Measurements from ENCODE around the gene FOS.

Gene FOS

GRCh38 chr14:75252254-75252837 lies 26.3 kb upstream of the FOS start:
- no peak for DNase-seq

DNA sequence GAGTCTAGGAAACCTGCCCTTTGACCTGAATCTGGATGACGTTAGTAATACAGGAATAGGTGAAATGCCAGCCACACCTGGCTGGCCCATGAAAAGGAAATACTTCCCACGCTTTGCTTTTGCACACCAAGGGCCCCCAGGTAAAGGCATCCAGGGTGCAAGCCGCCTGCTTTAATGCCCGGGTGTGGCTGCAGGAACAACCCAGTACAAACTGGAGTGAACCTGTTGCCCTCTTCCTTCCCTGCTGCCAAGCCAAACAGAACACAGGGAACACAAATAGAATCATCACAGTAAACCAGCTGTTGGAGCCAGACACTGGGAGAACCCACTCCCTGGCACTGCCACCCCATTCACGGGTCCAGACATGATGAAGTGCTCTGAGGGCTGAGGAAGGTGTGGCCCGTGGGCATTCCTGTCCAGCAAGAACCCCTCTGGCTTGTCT lies 24.2 kb upstream of the FOS start:
- no peak for DNase-seq

DNA sequence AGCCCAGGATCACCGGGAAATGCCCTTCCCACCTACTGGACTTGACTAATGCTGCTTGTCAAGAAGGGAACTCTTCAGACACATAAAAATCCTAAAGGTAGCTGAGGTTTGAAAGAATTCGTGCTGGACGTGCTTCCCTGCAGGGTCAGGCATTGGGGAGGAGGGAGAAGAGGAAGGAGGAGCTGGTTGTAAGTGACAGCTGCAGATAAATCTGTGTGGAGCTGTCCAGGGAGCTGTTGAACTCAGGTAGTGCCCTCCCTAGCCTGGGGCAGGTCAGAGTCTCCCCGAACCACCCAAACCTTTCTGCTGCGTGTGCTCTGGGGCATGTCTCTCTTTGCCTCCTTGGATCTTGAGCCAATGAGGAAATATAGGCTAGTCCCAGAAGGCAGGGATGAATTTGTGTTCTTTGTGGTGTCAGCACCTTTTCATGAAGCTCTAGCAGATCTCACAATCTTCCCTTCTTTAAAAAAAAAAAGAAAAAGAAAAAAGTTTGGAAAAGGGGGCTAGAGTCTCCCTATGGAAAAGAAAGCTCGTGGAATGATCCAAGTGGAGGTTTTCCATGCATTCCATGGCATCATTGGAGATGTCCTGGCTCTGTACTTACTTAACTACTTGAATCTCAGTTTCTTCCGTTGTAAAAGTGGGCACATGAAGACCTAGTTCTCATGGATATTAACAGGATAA lies 23.6 kb upstream of the FOS start:
- no peak for DNase-seq

- no peak for DNase-seq
Observed at GRCh38 chr14:75258079-75258802, 20.4 kb upstream of the FOS start.

DNA sequence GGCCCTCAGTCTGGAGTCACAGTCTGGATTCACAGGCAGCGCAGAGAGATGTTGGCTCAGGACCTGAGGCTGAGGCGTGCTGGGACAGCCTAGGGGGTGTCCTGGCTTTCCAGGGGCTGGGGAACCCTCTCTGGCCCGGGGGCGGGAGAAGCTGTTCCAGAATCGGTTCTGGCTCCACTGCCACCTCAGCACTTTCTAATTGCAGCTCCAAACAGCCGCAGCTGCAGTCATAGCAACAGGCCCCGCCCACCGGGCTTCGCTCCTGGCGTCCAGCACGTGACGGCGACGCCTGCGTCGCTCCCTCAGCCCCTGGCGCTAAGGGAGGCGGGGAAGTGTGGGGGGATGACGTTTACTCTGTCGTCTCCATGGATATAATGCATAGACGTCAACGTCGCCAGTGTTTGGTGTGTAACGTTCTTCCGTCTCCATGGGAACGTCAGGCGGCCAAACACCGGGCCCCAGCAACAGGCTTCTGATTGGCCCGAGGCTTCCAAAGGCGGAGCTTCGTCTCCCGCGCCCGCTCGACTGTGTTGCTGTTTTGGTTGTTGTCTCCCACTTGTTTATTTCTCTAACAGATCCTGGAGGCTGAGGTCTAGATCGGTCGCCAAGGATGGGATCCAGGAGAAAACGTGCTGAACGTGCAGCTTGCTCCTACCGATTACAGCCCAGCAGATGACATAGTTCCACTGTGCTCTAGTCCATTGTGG lies 19.7 kb upstream of the FOS start:
- peak; percentile 99 for DNase-seq

DNA sequence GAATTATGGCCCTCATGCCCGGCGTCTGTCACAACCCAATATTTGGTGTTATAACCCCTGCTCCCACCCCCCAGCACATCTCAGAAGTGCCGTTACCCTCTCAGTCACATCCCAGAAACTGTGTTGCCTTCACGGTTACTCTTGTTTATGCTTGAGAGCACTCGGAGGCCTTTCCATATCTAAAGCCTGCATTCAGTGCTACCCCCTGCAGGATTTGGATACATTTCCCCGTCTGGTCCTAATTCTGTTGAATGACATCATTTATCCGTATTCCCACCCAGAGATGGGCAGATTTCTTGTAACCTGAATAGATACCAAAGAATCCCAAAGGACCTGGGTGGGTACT lies 19.1 kb upstream of the FOS start:
- DNase-seq, result no peak

DNA sequence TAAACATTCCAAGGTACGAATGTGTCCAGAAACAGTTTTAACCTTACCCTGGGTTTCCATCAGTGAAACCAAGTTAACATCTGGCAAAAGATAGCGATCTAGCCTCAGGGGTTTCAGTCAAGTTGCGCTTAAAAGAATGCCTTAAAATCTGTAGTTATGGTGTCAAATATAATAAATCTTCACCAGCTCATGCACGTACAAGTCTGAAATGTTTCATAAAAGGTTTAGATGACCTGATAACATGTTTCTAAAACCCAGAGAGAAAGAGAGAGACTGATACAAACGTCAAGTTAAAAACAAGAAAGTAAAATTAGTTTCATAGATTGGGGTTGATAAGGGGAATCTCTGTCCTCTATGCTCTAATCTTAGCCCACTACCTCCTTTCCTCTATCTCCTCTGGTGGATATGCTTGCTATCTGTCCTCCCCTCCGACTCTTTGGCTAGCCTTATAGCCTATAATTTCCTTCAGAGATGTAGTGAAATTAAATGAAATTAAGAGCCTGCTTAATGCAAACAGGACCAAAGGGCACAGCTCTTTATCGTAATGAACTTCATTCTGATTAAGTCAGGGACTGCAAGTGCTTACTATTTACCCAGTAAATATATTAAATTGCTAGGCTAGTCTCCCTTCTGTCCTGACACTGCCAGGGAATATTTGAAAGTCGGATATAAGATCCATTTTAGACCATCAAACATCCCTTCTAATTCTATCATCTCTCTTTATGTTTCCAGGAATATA lies 18.4 kb upstream of the FOS start:
- DNase-seq, result no peak

DNA sequence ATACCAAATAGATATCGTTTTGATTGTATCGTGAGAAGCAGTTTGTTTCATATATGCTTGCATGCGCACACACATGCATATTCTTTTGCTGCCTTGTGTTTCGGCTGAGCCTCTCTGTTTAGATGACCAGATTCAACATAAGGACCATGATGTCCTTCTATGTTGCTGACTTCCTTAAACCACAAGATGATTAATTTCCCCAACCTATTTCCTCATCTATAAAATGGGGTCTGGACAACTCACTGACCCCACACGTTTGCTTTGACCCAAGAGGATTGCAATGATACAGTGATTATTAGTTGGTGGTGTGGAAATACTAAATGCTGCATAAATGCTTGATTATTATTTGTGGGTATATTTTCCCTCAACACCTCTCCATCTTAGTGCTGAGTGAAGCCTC lies 16.8 kb upstream of the FOS start:
- no peak for DNase-seq

DNA sequence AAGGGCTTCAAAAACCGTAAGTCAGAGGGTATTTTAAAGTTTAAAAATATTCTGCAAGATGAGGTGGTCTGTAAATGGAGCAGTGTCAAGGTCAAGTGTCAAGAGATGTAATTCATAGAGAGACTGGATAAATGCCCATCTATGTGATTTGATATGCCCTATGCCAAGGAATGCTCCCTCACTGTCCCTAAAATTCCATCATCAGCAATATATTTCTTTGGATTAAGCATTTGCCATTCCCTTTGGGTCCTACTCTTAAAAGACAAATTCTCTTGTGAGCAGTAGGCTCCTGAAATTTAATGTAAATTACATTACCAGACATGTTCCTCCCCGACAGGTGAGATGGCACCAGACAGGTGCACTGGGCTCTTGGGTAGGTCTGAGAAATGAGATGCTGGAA lies 16.0 kb upstream of the FOS start:
- no peak for DNase-seq

DNA sequence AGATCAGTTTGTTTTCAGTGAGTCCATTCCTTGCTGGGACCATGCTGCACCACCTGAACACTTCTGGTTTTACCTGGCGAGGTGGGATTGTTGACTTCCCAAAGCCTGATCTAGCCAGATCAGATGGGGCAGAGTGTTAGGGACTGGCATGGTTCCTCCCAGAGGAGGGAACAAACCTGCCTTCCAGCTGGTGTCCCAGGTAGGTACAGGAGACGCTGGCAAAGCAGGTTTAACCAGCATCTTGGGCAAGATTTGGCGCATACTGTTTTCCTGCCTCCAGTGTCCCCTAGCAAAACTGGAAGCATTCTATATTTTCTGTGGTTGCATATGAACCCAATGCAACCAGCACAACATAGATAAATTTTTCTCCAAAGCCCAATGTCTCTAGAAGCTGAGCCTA lies 14.6 kb upstream of the FOS start:
- no peak for DNase-seq

- no peak for DNase-seq
Observed at GRCh38 chr14:75267141-75267721, 11.4 kb upstream of the FOS start.

DNA sequence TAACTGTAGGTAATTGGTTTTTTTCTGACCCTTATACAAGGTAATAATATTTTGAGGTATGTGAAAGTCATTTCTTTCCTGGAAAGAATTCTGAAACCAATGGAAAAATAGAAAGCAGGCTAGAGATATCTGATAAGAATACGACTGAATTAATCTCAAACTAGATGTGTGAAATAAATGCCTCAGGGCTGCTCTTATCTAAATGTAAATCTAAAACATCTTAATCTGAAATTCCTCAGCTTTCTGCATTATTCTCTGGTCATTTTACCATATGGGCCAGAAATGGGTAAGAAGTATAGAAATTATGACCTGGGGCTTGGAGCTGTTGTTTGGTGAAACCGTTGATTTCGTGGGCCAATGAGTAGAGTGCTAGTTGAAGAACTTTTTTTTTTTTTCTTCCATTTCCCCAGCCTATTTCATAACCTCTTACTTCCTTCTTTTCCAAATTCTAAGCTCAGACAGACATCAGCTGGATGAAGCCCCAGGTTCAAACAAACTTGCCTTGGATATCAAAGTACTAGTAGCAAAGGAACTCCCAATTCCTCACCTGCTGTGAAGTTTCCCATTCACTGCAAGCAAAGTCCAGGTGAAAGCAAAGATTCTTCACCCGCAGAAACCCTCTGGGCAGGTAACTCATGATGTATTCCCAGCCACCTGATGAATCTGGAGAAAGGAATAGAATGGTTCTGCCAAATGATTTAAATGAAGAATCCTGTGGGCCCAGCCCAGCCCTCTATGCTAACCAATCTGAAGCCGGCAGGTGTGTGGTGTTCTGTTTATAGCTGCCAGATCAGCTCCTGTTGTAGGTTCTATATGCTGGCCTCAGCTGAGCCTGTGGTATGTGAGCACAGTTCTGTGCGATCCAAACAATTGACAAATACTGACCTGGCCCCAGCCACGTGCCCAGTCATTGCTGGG lies 9.7 kb upstream of the FOS start:
- no peak for DNase-seq

DNA sequence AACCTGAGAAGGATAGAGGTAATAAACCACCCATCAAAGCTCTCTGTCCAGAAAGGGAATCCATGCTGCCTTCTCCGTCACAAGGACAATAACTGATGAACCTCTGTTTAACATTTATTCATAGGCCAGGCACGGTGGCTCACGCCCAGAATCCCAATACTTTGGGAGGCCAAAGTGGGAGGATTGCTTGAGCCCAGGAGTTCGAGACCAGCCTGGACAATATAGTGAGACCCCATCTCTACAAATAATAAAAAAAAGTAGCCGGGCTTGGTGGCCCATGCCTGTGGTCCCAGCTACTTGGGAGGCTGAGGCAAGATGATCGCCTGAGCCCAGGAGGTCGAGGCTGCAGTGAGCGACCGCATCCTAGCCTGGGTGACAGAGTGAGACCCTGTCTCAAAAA lies 7.1 kb upstream of the FOS start:
- DNase-seq, result no peak

GRCh38 chr14:75273272-75274049 lies 5.2 kb upstream of the FOS start:
- DNase-seq, result no peak

DNA sequence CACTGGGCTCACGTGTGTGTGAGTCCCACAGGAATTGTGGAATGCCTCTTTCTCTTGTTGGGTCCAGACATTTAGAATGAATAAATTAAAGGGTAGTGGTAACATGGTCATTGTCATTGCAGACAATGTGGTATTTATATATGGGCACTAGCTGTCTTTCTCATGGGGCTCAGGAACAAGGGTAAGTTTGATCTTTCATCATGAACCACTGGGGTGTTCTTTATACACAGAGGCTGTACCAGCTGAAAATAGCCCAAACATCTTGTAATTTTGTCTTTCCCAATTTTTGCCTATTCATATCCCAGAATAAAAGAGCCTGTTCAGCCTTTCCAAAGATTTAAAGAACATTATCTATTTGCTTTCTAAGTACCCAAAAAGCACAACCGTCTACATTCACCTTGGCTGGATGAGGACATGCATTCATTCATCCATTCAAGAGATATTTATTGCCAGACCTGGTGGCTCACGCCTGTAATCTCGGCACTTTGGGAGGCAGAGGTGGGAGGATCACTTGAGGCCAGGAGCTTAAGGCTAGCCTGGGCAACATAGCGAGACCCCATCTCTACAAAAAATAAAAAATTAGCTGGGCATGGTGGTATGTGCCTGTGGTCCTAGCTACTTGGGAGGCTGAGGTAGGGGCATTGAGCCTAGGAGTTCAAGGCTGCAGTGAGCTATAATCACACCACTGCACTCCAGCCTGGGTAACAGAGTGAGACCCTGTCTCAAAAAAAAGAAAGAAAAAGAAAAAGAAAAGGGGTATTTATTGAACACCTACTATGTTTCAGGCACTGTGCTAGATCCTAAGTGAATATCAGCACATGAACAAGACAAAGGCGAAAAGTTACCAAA lies 4.4 kb upstream of the FOS start:
- no peak for DNase-seq

DNA sequence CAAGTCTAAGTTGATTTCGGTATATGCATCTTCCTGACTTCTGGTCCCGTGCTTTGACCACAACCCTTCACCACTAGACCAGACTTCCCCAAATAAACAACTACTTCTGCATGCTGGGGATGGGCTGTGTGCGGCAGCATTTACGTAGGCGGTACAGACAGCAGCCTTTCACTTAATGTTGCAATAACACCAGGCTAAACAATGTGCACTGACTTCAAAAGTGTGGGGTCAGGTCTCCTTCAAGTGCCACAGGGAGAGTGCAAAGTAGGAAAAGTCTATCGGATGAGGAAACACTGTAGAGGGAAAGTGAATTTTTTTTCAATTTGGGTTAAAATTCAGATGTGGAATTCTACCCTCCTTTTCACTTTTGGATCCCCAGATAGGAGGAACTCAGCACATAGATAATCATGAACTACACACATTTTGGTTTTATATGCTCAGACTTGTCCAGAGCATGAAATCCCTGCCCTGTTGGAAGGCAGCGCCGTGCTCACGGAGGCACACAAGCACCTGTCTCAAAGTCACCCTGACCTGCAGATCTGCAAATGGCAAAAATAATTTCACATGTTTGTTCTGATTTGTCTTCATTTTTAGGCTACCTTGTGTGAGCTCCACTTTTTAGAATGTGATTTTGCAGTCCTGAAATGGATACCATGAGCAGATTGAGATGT lies 3.6 kb upstream of the FOS start:
- no peak for DNase-seq

- DNase-seq, result no peak
Observed at GRCh38 chr14:75275598-75275997, 3.0 kb upstream of the FOS start.

DNA sequence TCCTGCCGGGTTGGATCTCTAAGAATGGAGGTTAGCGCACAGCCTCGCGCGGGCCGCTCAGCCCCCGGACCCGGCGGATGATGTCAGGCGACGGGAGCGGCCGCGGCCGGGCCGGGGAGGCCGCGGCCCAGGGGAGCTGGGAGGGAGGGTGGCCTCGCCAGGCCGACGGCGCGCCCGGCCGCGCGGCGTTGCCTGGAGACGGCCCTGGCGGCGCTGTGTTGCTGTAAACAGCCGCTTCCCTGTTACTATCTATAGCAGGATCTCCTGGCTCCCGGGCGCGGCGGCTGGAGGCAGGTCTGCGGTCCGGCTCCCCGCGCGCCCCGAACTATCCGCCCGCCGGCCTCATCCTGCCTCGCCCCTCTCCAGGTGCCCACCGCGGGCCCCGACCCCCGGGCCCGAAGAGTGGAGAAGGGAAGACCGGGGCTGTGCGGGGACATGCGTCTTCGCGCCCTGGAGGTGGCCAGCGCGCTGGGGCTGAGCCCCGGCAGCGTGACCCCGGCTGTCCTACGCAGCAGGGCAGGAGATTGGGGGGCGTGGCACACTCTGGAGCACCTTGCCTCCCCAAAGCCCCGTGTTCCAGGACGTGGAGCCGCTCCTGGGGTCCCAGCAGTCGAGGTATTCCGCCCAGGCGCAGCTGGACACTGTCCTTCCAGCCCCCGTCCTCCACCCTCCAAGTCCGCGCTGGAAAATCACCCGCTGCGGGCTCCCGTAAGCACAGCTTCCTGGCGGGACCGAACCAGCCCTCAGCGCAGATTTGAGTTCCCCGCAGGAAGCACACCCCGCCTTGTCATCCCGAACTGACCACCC lies 1.4 kb upstream of the FOS start:
- DNase-seq, result peak; percentile 47 to 56
